ENCODE measurements around the gene TMEM198.
A peak's percentile ranks its signal among the peaks of the same experiment; 100 is the strongest.

Gene TMEM198

GRCh38 chr2:219543596-219544358 is at the start of gene TMEM198, which contains the start of gene CHPF:
TSS of gene TMEM198 (plus strand) at chr2:219544028. CDS start at chr2:219544728, 700 bp downstream.
TSS of gene CHPF (minus strand) at chr2:219543809. CDS start at chr2:219543538, 271 bp downstream.
- peak; percentile 86 for DNase-seq (ENCODE audit: low read depth)

GRCh38 chr2:219494952-219495530 is 48.8 kb upstream of the TMEM198 start:
- no peak for DNase-seq (ENCODE audit: low read depth)

- no peak for DNase-seq (ENCODE audit: low read depth)
These were observed 48.2 kb upstream of the TMEM198 start for GRCh38 chr2:219495531-219496122.

- DNase-seq (ENCODE audit: low read depth), result no peak
These were observed 47.5 kb upstream of the TMEM198 start for GRCh38 chr2:219496247-219496824.

- no peak for DNase-seq (ENCODE audit: low read depth)
These were observed 46.9 kb upstream of the TMEM198 start for GRCh38 chr2:219496825-219497494.

GRCh38 chr2:219497495-219498279 is 46.1 kb upstream of the TMEM198 start:
- DNase-seq (ENCODE audit: low read depth), result no peak

GRCh38 chr2:219498280-219499057 is 45.4 kb upstream of the TMEM198 start, which contains the start of gene GMPPA:
TSS of gene GMPPA (plus strand) at chr2:219498891. CDS start at chr2:219499976, 1,085 bp downstream.
- peak; percentile 82 for DNase-seq (ENCODE audit: low read depth)

- DNase-seq (ENCODE audit: low read depth), result no peak
These were observed 44.8 kb upstream of the TMEM198 start for GRCh38 chr2:219499058-219499307.

GRCh38 chr2:219499555-219499954 is 44.3 kb upstream of the TMEM198 start:
- no peak for DNase-seq (ENCODE audit: low read depth)

- no peak for DNase-seq (ENCODE audit: low read depth)
These were observed 43.7 kb upstream of the TMEM198 start for GRCh38 chr2:219500135-219500534.

GRCh38 chr2:219501849-219502248 is 42.0 kb upstream of the TMEM198 start:
- no peak for DNase-seq (ENCODE audit: low read depth)

- DNase-seq (ENCODE audit: low read depth), result no peak
These were observed 41.2 kb upstream of the TMEM198 start for GRCh38 chr2:219502618-219503017.

- DNase-seq (ENCODE audit: low read depth), result no peak
These were observed 38.2 kb upstream of the TMEM198 start for GRCh38 chr2:219505585-219505984.

- DNase-seq (ENCODE audit: low read depth), result no peak
These were observed 37.6 kb upstream of the TMEM198 start for GRCh38 chr2:219506153-219506801.

- no peak for DNase-seq (ENCODE audit: low read depth)
These were observed 36.9 kb upstream of the TMEM198 start for GRCh38 chr2:219506802-219507526.

- DNase-seq (ENCODE audit: low read depth), result no peak
These were observed 36.0 kb upstream of the TMEM198 start for GRCh38 chr2:219507581-219508443.

- DNase-seq (ENCODE audit: low read depth), result no peak
These were observed 35.4 kb upstream of the TMEM198 start for GRCh38 chr2:219508444-219508734.

GRCh38 chr2:219508971-219509779 is 34.7 kb upstream of the TMEM198 start:
- no peak for DNase-seq (ENCODE audit: low read depth)

Measured in activated T-helper 1 cell treated with Interleukin-2 at 50 U/mL for 16 hours (primary cell).